SK-MEL-5 (cell line): Measurements from ENCODE around the gene TLE3. TPM values are rescaled to one million over a fixed set of nuclear protein-coding genes. Genes with fewer than 3 reads are reported as not detected.

Experiments used
- DNase-seq: peaks from one replicate; pipeline ENCODE4 v3.0.0-alpha.2; 2016; ENCODE audit warnings: low read depth, low spot score
- in situ Hi-C: cut with HindIII; loops from 2 replicates; pipeline ENCODE4 v1.10.0; 2016; ENCODE audit warnings: low sequenced_read_pairs, high pct_unique_total_duplicates, low pct_unique_long_range_greater_than_20kb
- total RNA-seq: library from RNA; depleted of rRNA; stranded (reverse); fragments of >200 nt; shearing (Covaris generic); gene quantifications from 2 replicates; pipeline ENCODE4 v1.2.3, GENCODE V29; 2014

TLE3 gene
- total RNA-seq, 1 experiment from 2014 or later = 6.5 TPM

- in situ Hi-C loops = no loop called here
Measured at GRCh38 chr15:70092464-70093027, 5.2 kb downstream of the TLE3 start.

GRCh38 chr15:70091726-70092463 is 5.8 kb downstream of the TLE3 start:
- in situ Hi-C loops = no loop called here

More at GRCh38 chr15:70092464-70093027, 5.2 kb downstream of the TLE3 start:
- DNase-seq = no peak

GRCh38 chr15:70090436-70091296 is 7.1 kb downstream of the TLE3 start:
- in situ Hi-C loops = no loop called here
- DNase-seq = no peak

More at GRCh38 chr15:70091726-70092463, 5.8 kb downstream of the TLE3 start:
- DNase-seq = no peak

GRCh38 chr15:70089692-70089971 is 8.1 kb downstream of the TLE3 start:
- in situ Hi-C loops = no loop called here
- DNase-seq = no peak

GRCh38 chr15:70088887-70089691 is 8.6 kb downstream of the TLE3 start:
- in situ Hi-C loops = no loop called here
- no peak for DNase-seq

GRCh38 chr15:70088455-70088854 is 9.3 kb downstream of the TLE3 start:
- in situ Hi-C loops = no loop called here
- no peak for DNase-seq

- in situ Hi-C loops = no loop called here
- DNase-seq = no peak
Measured at GRCh38 chr15:70087708-70088352, 9.9 kb downstream of the TLE3 start.

- no peak for DNase-seq
- in situ Hi-C loops = no loop called here
Measured at GRCh38 chr15:70086636-70087035, 11.1 kb downstream of the TLE3 start.

- in situ Hi-C loops = no loop called here
Measured at GRCh38 chr15:70084461-70084860, 13.3 kb downstream of the TLE3 start.

GRCh38 chr15:70083946-70084345 is 13.8 kb downstream of the TLE3 start:
- no peak for DNase-seq
- in situ Hi-C loops = no loop called here

More at GRCh38 chr15:70084461-70084860, 13.3 kb downstream of the TLE3 start:
- DNase-seq = no peak

- DNase-seq = no peak
- in situ Hi-C loops = no loop called here
Measured at GRCh38 chr15:70083418-70083817, 14.3 kb downstream of the TLE3 start.

- DNase-seq = no peak
- in situ Hi-C loops = no loop called here
Measured at GRCh38 chr15:70082281-70082900, 15.3 kb downstream of the TLE3 start.

- in situ Hi-C loops = no loop called here
- no peak for DNase-seq
Measured at GRCh38 chr15:70081612-70082011, 16.1 kb downstream of the TLE3 start.

- no peak for DNase-seq
- in situ Hi-C loops = no loop called here
Measured at GRCh38 chr15:70080347-70080746, 17.4 kb downstream of the TLE3 start.

GRCh38 chr15:70079888-70080287 is 17.8 kb downstream of the TLE3 start:
- DNase-seq = no peak
- in situ Hi-C loops = no loop called here

GRCh38 chr15:70078578-70079417 is 18.9 kb downstream of the TLE3 start:
- in situ Hi-C loops = no loop called here
- no peak for DNase-seq
